Ascending aorta (tissue), 2 donors: ENCODE data around the gene PPT2. TPM values are rescaled to one million over a fixed set of nuclear protein-coding genes. Genes with fewer than 3 reads are reported as not detected.

Experiments
- DNase-seq, 2 donors: peaks; one replicate each; pipeline ENCODE4 v3.0.0-alpha.2; 2019; ENCODE audit warnings: low spot score in 2 of 2
- H3K27ac ChIP-seq, 2 donors: fragments of 200-600 bp; sonication (generic); one replicate each; pipeline ENCODE4 v1.5.1; 2016 to 2017; ENCODE audit warnings: mild to moderate bottlenecking in 1 of 2
- H3K27me3 ChIP-seq: fragments of 200-600 bp; sonication (generic); one replicate; pipeline ENCODE4 v1.5.1; 2017
- H3K36me3 ChIP-seq, 2 donors: fragments of 200-600 bp; sonication (generic); one replicate each; pipeline ENCODE4 v1.5.1; 2016
- H3K4me1 ChIP-seq, 2 donors: fragments of 200-600 bp; sonication (generic); one replicate each; pipeline ENCODE4 v1.5.1; 2016 to 2017; ENCODE audit warnings: mild to moderate bottlenecking in 1 of 2
- H3K4me3 ChIP-seq, 2 donors: fragments of 200-600 bp; sonication (generic); one replicate each; pipeline ENCODE4 v1.5.1; 2016 to 2017; ENCODE audit warnings: mild to moderate bottlenecking in 1 of 2
- H3K9me3 ChIP-seq, 2 donors: fragments of 200-600 bp; sonication (generic); one replicate each; pipeline ENCODE4 v1.5.1; 2016
- CTCF ChIP-seq, 3 experiments: fragments of 200-600 bp in 2 of 3; fragments of 450-650 bp in 1 of 3; sonication (generic) in 2 of 3; IDR thresholded peaks; one replicate each; pipeline ENCODE4 v1.5.1; 2016 to 2019; ENCODE audit warnings: antibody characterized with exemption in 3 of 3, mild to moderate bottlenecking in 1 of 3, moderate library complexity in 1 of 3
- intact Hi-C: fragments of 100-400 bp; cut with DNase I; formaldehyde crosslinking; loops from one replicate; pipeline ENCODE4 v1.15.1; 2023
- total RNA-seq: library from RNA; depleted of rRNA; stranded (reverse); fragments of >200 nt; gene quantifications from one replicate; pipeline ENCODE4 v1.1.0, GENCODE V29; 2016

PPT2 gene
- total RNA-seq, 1 donor from 2014 or later, result 839 TPM

- Histone ChIP-seq H3K27me3 (no peaks in the 10 kb centered on the region), H3K4me3 (no peak overlapping the region), H3K9me3 (no peaks in the 10 kb centered on the region), H3K27ac (no peak overlapping the region), H3K36me3 (peaks cover 31 to 47% of the 10 kb centered on the region in 2 donors), H3K4me1 (peaks cover 6 to 10% of the 10 kb centered on the region in 2 donors)
- TF ChIP-seq CTCF (IDR thresholded peaks at IDR 0.05), result no peak
- DNase-seq, result no peak
- intact Hi-C loops, result loop anchor here (10.0 kb wide), 2 partner anchors 196 to 506 kb away; partner anchors contain the start of genes C6orf47, CSNK2B, DXO and GPANK1
Measured at GRCh38 chr6:32171234-32171633, 17.3 kb downstream of the PPT2 start.

- Histone ChIP-seq H3K36me3 (peaks cover 11 to 29% of the 10 kb centered on the region in 2 donors), H3K27ac (no peak overlapping the region), H3K4me3 (no peak overlapping the region), H3K9me3 (no peaks in the 10 kb centered on the region), H3K27me3 (no peaks in the 10 kb centered on the region), H3K4me1 (peaks cover 6 to 16% of the 10 kb centered on the region in 2 donors)
- intact Hi-C loops, result loop anchor here (10.0 kb wide), 2 partner anchors 198 to 508 kb away; partner anchors contain the start of genes C6orf47, CSNK2B, DXO and GPANK1
- no peak for TF ChIP-seq CTCF (IDR thresholded peaks at IDR 0.05)
- no peak for DNase-seq
Measured at GRCh38 chr6:32173051-32173727, 19.2 kb downstream of the PPT2 start.

- intact Hi-C loops, result loop anchor here (10.0 kb wide), 2 partner anchors 200 to 510 kb away; partner anchors contain the start of genes C6orf47, CSNK2B, DXO and GPANK1
- H3K27ac ChIP-seq, result no peak overlapping the region
- DNase-seq, result no peak
Measured at GRCh38 chr6:32174416-32174815, 20.5 kb downstream of the PPT2 start.

GRCh38 chr6:32175322-32175710 lies 21.4 kb downstream of the PPT2 start:
- no peak for TF ChIP-seq CTCF (IDR thresholded peaks at IDR 0.05)
- Histone ChIP-seq H3K9me3 (no peaks in the 10 kb centered on the region), H3K27ac (peak overlapping the region; percentile 87 to 92), H3K4me1 (peaks cover 9 to 27% of the 10 kb centered on the region in 2 donors), H3K4me3 (peak overlapping the region; percentile 73 to 99), H3K36me3 (peaks cover 10 to 16% of the 10 kb centered on the region in 2 donors), H3K27me3 (no peaks in the 10 kb centered on the region)
- intact Hi-C loops, result loop anchor here (5.0 to 10.0 kb wide), 4 partner anchors 201 to 1242 kb away; partner anchors contain the start of genes BRD2, C6orf47, CSNK2B and CUTA
- no peak for DNase-seq

More at GRCh38 chr6:32174416-32174815, 20.5 kb downstream of the PPT2 start:
- H3K4me3 ChIP-seq, result no peak overlapping the region
- peaks cover 6 to 18% of the 10 kb centered on the region in 2 donors for H3K36me3 ChIP-seq
- no peaks in the 10 kb centered on the region for H3K9me3 ChIP-seq
- TF ChIP-seq CTCF (IDR thresholded peaks at IDR 0.05), result no peak
- no peaks in the 10 kb centered on the region for H3K27me3 ChIP-seq
- peaks cover 9 to 24% of the 10 kb centered on the region in 2 donors for H3K4me1 ChIP-seq

GRCh38 chr6:32175711-32176475 lies 22.0 kb downstream of the PPT2 start, which contains the start of gene AGPAT1:
Gene AGPAT1 (minus strand): TSS chr6:32176084. CDS start chr6:32171496, 4,588 bp downstream.
- Histone ChIP-seq H3K4me1 (peaks cover 9 to 27% of the 10 kb centered on the region in 2 donors), H3K27me3 (no peaks in the 10 kb centered on the region), H3K4me3 (peak within 1 kb of the TSS; percentile 73 to 99), H3K9me3 (no peaks in the 10 kb centered on the region), H3K27ac (peak within 1 kb of the TSS; percentile 87 to 92), H3K36me3 (peaks cover 12 to 13% of the 10 kb centered on the region in 2 donors)
- no peak for TF ChIP-seq CTCF (IDR thresholded peaks at IDR 0.05)
- intact Hi-C loops, result loop anchor here (1.0 to 10.0 kb wide), 5 partner anchors 23 to 1241 kb away; partner anchors contain the start of genes BRD2, C6orf47, CSNK2B and CUTA
- peak; percentile 87 to 97 for DNase-seq
